HG02571 (cell line): ENCODE measurements around the gene UGT1A10.
"Not testable (repeated sequence)": the region's sequence is repeated elsewhere in the genome, so short reads cannot be mapped to it uniquely, and the experiment has no call there.

Experiments used
- ATAC-seq: cut with Tn5 transposase; IDR thresholded peaks from one replicate; pipeline ENCODE4 v1.9.1; 2021; ENCODE audit warnings: mild to moderate bottlenecking, moderate library complexity; ENCODE audit not compliant: unreplicated experiment

The UGT1A10 gene

GRCh38 chr2:233691443-233692433 lies 55.5 kb downstream of the UGT1A10 start:
- no peak for ATAC-seq

- no peak for ATAC-seq
Observed at GRCh38 chr2:233692648-233693047, 56.4 kb downstream of the UGT1A10 start, which contains the start of gene UGT1A6. TSS of gene UGT1A6 (plus strand) at chr2:233692890. CDS start at chr2:233693005, 115 bp downstream.

DNA sequence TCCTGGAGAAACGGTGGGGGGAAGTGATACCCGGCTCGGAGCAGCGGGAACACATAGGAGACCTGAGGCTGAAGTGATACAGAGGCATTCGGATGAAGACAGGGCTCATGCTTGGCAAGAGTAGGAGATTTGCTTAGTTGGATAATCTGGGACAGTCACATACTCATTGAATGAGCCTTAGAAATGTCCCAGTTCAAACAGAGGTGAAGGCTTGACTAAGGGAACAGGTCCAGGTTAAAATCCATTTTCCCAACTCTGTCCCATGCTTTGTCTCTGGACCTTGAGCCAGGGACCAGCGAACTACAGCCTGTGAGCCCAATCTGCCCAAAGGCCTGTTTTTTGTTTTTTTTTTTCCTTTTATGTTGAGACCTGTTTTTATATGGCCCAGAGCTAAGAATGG lies 57.7 kb downstream of the UGT1A10 start:
- no peak for ATAC-seq

DNA sequence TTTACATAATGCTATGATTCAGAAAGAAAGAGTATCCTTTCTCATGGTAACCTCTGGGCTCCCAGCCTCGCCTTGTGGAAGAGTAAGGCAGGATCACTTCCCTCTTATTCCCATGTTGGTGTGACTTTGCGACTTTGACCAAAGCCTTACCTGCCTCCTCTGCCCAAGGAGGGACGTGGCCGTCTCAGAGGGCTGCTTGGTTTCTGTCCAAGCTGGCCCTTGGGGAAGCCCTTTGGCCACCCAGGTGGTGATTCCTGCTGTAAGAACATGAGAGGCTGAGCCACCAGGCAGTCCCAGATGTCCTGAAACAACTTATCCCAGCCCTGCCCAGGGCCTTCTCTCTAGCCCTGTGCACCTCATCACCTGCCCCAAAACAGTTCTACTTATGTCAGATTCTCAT lies 62.5 kb downstream of the UGT1A10 start:
- no peak for ATAC-seq

DNA sequence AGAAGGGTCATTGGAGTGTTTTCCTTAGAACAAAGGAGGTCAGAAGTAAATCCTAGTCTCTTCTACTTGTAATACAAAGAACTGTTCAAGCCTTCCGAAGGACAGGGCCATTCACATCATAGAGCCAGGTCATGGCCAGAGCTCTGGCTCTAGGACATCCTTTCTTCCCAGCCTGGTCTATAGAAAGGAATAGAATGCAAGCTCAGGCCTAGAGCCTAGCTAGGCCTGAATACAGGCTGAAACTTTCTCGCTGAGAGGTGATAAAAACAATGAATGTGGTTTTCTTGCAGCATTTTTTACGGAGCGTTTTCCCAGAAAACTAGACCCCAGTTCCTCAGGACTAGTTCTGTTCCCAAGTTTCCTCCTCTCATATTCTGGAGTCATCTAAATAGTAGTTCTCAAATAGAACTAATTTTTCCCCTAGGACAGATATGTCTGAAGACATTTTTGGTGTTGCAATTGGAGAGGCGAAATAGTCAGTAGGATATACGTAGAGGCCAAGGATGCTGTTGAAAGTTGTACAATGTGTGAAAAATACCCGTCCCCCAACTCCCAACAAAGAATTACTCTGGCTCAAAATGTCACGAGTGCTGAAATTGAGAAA lies 63.3 kb downstream of the UGT1A10 start:
- no peak for ATAC-seq

GRCh38 chr2:233700028-233700635 lies 63.9 kb downstream of the UGT1A10 start:
- ATAC-seq, result no peak

- not testable (repeated sequence) for ATAC-seq
Observed at GRCh38 chr2:233700842-233701241, 64.6 kb downstream of the UGT1A10 start.

DNA sequence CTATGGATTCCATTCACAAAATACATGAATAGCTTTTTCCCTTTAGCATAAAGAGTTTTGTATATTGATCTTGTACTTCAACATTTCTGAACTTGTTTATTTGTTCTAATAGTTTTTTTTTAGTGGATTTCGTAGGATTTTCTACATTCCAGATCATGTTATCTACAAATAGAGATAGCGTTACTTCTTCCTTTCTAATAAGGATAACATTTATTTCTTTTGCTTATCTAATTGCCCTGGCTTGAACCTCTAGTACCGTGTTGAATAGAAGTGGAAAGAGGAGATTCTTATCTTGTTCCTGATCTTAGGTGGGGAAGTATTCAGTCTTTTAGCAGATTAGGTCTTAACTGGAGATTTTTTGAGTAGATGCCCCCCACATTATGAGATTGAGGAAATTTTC lies 66.0 kb downstream of the UGT1A10 start:
- ATAC-seq, result no peak

GRCh38 chr2:233705911-233706506 lies 69.8 kb downstream of the UGT1A10 start:
- ATAC-seq, result no peak

DNA sequence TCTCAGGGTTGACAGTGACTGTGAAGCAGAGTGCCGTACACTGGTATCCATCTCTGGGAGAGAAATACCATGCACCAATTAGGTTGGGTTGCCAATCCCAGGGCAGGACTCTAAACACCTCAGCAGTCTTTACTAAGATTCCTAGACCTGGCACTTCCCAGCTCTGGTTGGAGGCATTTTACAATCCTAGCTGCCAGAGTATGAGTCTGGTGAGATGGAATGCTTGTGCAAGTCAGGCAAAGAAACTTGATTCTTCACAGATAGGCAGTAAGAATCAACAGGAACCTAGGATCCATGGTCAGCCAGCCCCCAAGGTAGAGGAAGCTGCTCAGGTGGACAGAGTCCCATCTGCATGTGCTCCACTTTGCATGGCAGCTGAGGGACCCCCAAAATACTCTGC lies 70.5 kb downstream of the UGT1A10 start:
- ATAC-seq, result no peak

DNA sequence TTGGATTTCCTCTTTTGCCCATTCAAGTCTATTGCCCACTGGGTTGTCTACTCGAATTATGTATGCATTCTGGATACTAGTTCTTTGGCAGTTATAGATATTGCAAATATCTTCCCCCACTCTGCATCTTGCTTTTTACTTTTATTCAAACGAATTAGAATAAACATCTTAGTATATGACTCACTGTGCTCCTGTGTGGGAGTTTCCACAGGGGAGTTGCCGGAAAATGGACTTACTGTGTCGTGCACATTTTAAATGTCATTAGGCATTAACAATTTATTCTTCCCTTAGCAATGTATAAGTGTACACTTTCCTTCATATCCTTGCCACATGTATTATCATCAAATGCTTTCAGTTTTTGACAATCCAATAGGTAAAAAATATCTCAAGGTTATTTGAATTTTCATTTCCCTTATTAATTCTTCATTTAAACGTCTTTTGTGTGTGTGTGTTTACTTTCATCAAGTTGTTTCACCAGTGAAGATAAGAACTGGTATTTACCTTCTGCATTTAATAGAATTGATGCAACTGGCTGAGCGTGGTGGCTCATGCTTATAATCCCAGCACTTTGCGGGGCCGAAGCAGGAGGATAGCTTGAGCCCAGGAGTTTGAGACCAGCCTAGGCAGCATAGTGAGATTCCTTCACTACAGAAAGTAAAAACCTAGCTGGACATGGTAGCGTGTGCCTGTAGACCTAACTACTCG lies 71.8 kb downstream of the UGT1A10 start:
- no peak for ATAC-seq

DNA sequence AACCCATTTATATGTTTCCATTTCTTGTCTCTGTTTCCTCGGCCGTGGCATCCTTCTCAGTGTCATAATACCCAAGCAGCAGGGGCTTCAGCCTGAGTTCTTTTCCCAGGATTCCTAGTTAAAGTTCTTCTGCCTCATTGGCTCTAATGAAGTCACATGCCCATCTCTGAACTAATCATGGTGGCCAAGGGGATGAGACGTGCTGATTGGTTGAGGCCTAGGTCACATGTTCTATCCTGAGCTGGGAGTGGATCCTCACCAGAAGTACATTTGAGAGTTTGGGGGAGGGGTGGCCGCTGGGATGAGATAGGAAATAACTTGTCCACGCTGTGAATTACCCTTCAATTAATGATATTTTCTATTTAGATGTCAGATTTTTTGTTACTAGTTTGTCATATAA lies 72.7 kb downstream of the UGT1A10 start:
- no peak for ATAC-seq

- peak; percentile 53 for ATAC-seq
Observed at GRCh38 chr2:233711312-233712008, 75.2 kb downstream of the UGT1A10 start.

- no peak for ATAC-seq
Observed at GRCh38 chr2:233712611-233713261, 76.5 kb downstream of the UGT1A10 start, which contains the start of gene UGT1A5. TSS of gene UGT1A5 (plus strand) at chr2:233712907. CDS start at chr2:233712992, 85 bp downstream.

- ATAC-seq, result no peak
Observed at GRCh38 chr2:233713262-233713615, 77.0 kb downstream of the UGT1A10 start.

DNA sequence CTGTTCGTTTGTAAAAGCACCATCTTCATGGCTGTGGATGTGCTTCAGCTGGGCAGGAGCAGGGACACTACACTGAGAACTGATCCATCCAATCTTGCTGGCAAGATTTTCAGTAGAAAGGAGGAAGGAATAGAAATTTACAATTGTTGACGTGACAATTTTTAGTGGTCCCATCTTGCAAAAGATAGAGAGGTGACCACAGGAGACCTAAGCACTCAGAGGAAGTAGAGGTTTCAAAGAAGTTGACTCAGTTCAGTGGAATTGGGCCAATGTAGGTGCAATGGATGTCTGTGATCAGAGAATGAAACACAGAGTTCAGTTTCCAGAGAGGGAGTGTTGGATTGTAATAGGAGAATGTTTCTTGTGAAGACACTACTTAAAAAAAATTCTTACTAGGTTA lies 77.9 kb downstream of the UGT1A10 start:
- ATAC-seq, result no peak

DNA sequence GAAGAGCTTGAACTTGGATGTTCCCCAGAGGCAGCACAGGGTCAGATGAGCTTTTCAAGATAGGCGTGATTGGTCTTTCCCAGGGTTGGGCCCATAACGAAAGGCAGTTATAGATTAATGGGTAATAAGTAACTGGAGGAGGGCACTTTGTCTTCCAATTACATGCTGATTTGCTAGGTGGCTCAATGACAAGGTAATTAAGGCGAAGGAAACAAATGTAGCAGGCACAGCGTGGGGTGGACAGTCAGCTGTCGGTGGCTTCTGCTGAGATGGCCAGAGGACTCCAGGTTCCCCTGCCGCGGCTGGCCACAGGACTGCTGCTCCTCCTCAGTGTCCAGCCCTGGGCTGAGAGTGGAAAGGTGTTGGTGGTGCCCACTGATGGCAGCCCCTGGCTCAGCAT lies 82.3 kb downstream of the UGT1A10 start, which contains the start of gene UGT1A4:
TSS of gene UGT1A4 (plus strand) at position 185 of the 400 bp plus-strand sequence. CDS start at position 270, 85 bp downstream.
- no peak for ATAC-seq

- ATAC-seq, result no peak
Observed at GRCh38 chr2:233728723-233729301, 92.6 kb downstream of the UGT1A10 start, which contains the start of gene UGT1A3. TSS of gene UGT1A3 (plus strand) at chr2:233729042. CDS start at chr2:233729127, 85 bp downstream.
